ENCODE measurements around the gene RHOF.

The RHOF gene, protein sequence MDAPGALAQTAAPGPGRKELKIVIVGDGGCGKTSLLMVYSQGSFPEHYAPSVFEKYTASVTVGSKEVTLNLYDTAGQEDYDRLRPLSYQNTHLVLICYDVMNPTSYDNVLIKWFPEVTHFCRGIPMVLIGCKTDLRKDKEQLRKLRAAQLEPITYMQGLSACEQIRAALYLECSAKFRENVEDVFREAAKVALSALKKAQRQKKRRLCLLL

GRCh38 chr12:121793440-121793837 is at the start of gene RHOF:
RHOF (minus strand) TSS chr12:121793688; CDS start chr12:121793633, 55 bp downstream.
- DNase-seq (ENCODE audit: low spot score), result peak; percentile 76

GRCh38 chr12:121839993-121840761 is 46.7 kb upstream of the RHOF start:
- DNase-seq (ENCODE audit: low spot score), result peak; percentile 17

DNA sequence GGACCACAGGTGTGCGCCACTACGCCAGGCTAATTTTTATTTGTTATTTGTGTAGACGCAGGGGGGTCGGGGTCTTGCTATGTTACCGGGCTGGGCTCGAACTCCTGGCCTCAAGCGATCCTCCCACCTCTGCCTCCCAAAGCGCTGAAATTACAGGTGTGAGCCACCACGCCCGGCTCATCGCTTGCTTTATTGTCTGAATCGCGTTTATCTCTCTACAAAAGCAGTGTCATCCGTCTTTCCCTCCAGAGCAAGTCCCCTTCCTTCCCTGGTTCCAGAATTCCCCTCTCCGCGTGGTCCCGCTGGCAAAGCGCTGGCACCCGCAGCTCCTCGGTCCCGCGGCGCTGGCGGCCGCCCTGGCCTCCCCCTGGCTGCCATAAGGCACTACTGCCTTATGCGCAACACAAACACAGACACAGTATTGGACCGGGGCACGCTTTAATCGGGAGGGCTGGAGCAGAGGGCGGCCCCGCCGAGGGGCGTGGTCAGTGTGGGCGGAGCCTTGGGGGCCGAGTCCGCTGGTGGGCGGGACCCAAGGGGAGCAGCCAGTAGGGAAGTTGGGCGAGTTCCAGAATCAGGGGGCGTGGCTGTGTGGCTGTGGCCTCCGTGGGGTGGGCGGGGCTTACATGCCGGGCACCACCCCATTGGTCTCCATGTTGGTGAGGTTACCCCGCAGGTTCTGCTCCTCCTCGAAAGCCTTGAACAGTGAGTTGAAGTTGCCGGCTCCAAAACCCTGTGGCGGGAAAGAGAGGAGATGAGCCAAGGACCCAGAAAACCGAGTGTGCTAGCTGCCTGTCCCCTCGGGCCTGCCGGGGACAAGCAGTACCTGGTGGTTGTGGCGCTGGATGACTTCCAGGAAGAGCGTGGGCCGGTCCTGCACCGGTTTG is 45.9 kb upstream of the RHOF start:
- DNase-seq (ENCODE audit: low spot score), result peak; percentile 95

DNA sequence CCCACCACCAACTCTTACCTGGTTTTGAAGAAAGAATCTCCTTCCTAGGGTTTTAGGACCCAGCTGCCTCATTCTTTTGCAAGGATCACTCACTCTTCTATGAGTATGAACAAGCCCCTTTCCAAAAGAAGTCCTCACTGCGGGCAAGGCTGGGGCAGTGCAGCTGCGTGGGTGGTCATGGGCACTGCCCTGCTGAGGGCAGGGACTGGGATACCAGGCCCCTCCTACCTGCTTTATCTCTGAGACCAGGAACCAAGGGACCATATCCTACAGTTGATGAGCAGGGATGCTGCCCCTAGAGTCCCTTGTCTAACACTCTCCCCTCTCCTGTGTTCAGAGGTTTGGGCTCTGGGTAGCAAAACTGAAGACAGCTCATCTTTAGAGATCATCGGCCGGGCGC is 44.6 kb upstream of the RHOF start:
- DNase-seq (ENCODE audit: low spot score), result peak; percentile 23

DNA sequence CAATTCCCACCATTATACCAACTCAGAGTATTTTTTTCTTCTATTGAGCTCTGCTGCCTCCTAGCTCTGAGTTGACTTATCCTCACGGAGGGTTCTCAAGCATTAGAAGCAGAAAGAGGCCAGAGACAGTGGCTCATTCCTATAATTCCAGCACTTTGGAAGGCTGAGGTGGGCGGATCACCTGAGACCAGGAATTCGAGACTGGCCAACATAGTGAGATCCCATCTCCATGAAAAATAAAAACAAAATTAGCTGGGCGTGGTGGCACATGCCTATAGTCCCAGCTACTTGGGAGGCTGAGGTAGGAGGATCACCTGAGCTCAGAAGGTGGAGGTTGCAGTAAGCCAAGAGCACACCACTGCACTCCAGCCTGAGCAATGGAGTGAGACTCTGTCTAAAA is 44.2 kb upstream of the RHOF start:
- peak; percentile 17 for DNase-seq (ENCODE audit: low spot score)

- DNase-seq (ENCODE audit: low spot score), result no peak
These were observed 38.2 kb upstream of the RHOF start for GRCh38 chr12:121831571-121832245.

GRCh38 chr12:121830588-121831265 is 37.2 kb upstream of the RHOF start:
- no peak for DNase-seq (ENCODE audit: low spot score)

- DNase-seq (ENCODE audit: low spot score), result no peak
These were observed 36.6 kb upstream of the RHOF start for GRCh38 chr12:121830134-121830533.

DNA sequence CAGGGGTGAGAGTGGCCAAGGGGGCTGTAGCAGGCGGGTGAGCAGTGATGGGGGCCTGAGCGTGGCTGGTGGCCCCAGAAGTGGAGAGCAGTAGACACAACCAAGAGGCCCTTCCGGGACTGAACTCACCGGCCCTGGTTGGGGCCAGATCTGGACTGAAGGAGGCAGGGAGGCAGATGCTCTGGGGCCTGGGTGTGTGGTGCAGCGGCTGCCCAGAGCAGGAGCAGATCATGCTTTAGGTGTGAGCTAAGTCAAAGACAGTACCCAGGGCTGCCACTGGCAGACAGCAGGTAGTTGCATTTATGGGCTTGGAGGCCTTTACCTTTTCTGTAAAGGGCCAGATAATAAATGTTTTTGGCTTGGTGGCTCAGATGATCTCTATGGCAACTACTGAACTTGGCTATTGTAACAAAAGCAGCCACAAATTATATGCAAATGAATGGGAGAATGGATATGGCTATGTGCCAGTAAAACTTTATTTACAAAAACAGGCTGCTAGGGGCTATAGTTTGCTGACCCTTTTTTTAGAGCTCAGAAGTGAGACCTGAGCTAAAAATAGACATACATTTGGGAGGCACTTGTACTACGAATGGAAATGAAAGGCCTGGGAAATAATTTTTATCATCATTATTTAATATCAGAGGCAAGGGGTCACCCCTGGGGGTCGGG is 35.9 kb upstream of the RHOF start:
- no peak for DNase-seq (ENCODE audit: low spot score)

DNA sequence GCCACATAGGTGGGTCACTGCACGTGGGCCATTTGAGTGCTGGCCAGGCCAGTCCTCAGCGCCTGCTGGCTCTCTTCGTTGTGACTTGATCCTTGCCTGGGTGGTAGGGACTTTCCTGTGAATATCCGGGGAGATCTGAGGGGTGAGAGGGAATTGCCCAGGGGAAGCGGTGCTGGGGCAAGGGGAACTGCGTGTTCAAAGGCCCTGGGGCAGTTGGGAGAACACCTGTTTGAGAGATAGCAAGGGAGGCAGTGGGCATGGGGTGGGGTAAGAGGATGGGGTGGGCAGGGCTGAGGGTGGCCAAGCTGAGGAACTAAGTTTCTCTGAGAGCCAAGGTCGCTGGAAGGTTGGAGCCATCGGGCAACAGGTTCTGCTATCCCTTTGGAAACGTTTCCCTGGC is 35.3 kb upstream of the RHOF start:
- DNase-seq (ENCODE audit: low spot score), result no peak

GRCh38 chr12:121828306-121828705 is 34.8 kb upstream of the RHOF start:
- no peak for DNase-seq (ENCODE audit: low spot score)

DNA sequence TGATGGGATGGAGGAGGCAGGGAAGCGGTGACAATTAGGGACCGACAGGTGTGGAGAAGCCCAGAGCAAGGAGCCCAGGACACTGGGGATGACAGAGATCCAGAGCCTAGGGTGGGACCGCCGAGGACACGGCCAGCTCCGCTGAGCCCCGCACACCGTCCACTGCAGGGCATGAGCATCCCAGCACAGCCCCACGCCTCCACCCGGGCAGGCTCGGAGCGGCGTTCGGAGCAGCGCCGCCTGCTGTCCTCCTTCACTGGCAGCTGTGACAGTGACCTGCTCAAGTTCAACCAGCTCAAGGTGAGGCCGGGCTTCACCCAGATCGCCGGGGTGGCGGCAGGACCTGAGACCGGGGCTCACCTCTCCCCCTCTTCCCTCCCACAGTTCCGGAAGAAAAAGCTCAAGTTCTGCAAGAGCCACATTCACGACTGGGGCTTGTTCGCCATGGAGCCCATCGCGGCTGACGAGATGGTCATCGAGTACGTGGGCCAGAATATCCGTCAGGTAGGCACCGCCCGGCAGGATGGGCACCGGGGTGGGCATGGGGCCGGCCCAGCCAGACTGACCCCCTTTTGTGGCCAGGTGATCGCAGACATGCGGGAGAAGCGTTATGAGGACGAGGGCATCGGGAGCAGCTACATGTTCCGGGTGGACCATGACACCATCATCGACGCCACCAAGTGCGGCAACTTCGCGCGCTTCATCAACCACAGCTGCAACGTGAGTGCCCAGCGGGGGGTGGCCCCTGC is 34.0 kb upstream of the RHOF start:
- no peak for DNase-seq (ENCODE audit: low spot score)

DNA sequence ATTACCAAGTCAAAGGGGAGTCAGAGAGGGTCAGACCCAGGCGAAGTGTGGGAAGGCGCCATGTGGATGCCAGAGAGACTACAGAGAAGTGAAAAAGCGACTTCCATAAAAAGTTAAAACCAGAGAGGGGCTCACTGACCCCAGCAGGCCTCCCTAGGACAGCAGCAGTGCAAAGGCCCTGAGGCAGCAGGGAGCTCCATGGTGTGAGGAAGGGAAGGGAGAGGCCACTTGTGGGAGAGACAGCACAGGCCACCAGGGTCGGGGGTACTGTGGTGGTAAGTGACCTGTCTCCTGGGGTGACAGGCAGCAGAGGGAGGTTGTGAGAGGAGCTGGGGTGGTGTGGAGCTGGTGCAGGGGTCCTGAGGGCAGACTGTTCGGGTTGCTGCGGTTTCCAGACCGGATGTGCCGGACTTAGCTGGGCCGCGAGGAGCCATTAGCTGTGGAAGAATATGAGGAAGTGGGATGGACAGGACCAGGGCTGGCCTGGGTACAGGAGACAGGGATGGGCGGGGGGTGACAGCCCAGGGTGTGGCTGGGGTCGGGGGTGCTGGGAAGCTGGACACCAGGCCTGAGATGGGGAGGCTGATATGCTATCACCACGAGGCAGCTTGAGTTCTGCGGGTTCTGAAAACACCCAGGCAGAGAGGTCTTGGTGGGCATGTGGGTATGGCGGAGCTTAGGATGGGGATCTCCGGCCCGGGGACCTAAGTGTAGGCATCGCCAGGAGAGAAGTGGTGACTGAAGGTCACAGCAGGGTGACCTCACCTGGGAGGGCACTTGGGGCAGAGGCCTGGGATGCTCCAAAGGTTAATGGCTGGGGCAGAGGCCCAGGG is 33.0 kb upstream of the RHOF start:
- DNase-seq (ENCODE audit: low spot score), result no peak

- no peak for DNase-seq (ENCODE audit: low spot score)
These were observed 31.6 kb upstream of the RHOF start for GRCh38 chr12:121825041-121825523.

GRCh38 chr12:121823727-121824115 is 30.2 kb upstream of the RHOF start:
- no peak for DNase-seq (ENCODE audit: low spot score)

- no peak for DNase-seq (ENCODE audit: low spot score)
These were observed 29.7 kb upstream of the RHOF start for GRCh38 chr12:121823101-121823726.

DNA sequence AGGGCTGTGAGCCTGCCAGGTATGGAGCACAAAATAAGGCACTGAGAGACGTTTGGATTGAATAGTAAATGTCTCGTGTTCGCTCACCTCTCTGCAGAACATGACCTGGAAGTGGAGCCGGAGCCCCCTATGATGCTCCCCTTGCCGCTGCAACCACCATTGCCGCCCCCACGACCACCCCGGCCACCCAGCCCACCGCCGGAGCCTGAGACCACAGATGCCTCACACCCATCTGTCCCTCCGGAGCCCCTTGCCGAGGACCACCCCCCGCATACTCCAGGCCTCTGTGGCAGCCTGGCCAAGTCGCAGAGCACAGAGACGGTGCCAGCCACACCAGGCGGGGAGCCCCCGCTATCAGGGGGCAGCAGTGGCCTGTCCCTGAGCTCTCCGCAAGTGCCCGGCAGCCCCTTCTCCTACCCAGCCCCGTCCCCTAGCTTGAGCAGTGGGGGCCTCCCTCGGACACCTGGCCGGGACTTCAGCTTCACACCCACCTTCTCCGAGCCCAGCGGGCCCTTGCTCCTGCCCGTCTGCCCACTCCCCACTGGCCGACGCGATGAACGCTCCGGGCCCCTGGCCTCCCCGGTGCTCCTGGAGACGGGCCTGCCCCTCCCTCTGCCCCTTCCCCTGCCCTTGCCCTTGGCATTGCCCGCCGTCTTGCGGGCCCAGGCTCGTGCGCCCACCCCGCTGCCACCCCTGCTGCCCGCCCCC is 29.1 kb upstream of the RHOF start:
- no peak for DNase-seq (ENCODE audit: low spot score)

GRCh38 chr12:121820056-121820455 is 26.6 kb upstream of the RHOF start:
- DNase-seq (ENCODE audit: low spot score), result no peak
